ENCODE data around the gene AGXT.

AGXT gene

GRCh38 chr2:240902615-240903041 is 34.0 kb downstream of the AGXT start:
- peaks cover 8% of the 10 kb centered on the region for H3K27me3 Mint-ChIP-seq
- no peaks in the 10 kb centered on the region for H3K9me3 Mint-ChIP-seq
- H3K27ac Mint-ChIP-seq = no peak overlapping the region
- no peaks in the 10 kb centered on the region for H3K36me3 Mint-ChIP-seq
- CTCF ChIA-PET = no interaction called here
- DNase-seq = no peak
- H3K4me3 Mint-ChIP-seq = no peak overlapping the region
- H3K4me1 Mint-ChIP-seq = no peaks in the 10 kb centered on the region

GRCh38 chr2:240903191-240904060 is 34.8 kb downstream of the AGXT start:
- Mint-ChIP-seq H3K4me3 (no peak overlapping the region), H3K27me3 (peaks cover 8% of the 10 kb centered on the region), H3K36me3 (no peaks in the 10 kb centered on the region), H3K9me3 (no peaks in the 10 kb centered on the region), H3K4me1 (no peaks in the 10 kb centered on the region), H3K27ac (no peak overlapping the region)
- DNase-seq = no peak
- CTCF ChIA-PET = no interaction called here

- no peak for DNase-seq
- no peak overlapping the region for H3K4me3 Mint-ChIP-seq
- peaks cover 2% of the 10 kb centered on the region for H3K27me3 Mint-ChIP-seq
- CTCF ChIA-PET = no interaction called here
- H3K4me1 Mint-ChIP-seq = no peaks in the 10 kb centered on the region
- H3K36me3 Mint-ChIP-seq = no peaks in the 10 kb centered on the region
- H3K9me3 Mint-ChIP-seq = no peaks in the 10 kb centered on the region
- no peak overlapping the region for H3K27ac Mint-ChIP-seq
Measured at GRCh38 chr2:240904216-240905175, 35.9 kb downstream of the AGXT start.

GRCh38 chr2:240905176-240905781 is 36.7 kb downstream of the AGXT start:
- CTCF ChIA-PET = no interaction called here
- no peak overlapping the region for H3K27ac Mint-ChIP-seq
- no peaks in the 10 kb centered on the region for H3K4me1 Mint-ChIP-seq
- no peaks in the 10 kb centered on the region for H3K9me3 Mint-ChIP-seq
- H3K27me3 Mint-ChIP-seq = peaks cover 4% of the 10 kb centered on the region
- no peak for DNase-seq
- H3K4me3 Mint-ChIP-seq = no peak overlapping the region
- H3K36me3 Mint-ChIP-seq = no peaks in the 10 kb centered on the region

- no peaks in the 10 kb centered on the region for H3K4me1 Mint-ChIP-seq
- H3K4me3 Mint-ChIP-seq = no peak within 1 kb of the TSS
- no peaks in the 10 kb centered on the region for H3K9me3 Mint-ChIP-seq
- no peaks in the 10 kb centered on the region for H3K36me3 Mint-ChIP-seq
- no peak for DNase-seq
- H3K27ac Mint-ChIP-seq = no peak within 1 kb of the TSS
- CTCF ChIA-PET = no interaction called here
- peaks cover 5% of the 10 kb centered on the region for H3K27me3 Mint-ChIP-seq
Measured at GRCh38 chr2:240906141-240906910, 37.7 kb downstream of the AGXT start, which contains the start of gene CROCC2. Gene CROCC2, plus strand, starts transcription at chr2:240906336. Its CDS starts 178 bp downstream, at chr2:240906514.

GRCh38 chr2:240906911-240907590 is 38.4 kb downstream of the AGXT start:
- CTCF ChIA-PET = no interaction called here
- Mint-ChIP-seq H3K27ac (no peak overlapping the region), H3K36me3 (no peaks in the 10 kb centered on the region), H3K4me3 (no peak overlapping the region), H3K4me1 (no peaks in the 10 kb centered on the region), H3K27me3 (peaks cover 12% of the 10 kb centered on the region), H3K9me3 (no peaks in the 10 kb centered on the region)
- DNase-seq = no peak

GRCh38 chr2:240909216-240909974 is 40.8 kb downstream of the AGXT start:
- no peak for DNase-seq
- no peaks in the 10 kb centered on the region for H3K36me3 Mint-ChIP-seq
- H3K27me3 Mint-ChIP-seq = peaks cover 28% of the 10 kb centered on the region
- H3K4me3 Mint-ChIP-seq = no peak overlapping the region
- H3K9me3 Mint-ChIP-seq = no peaks in the 10 kb centered on the region
- H3K4me1 Mint-ChIP-seq = no peaks in the 10 kb centered on the region
- CTCF ChIA-PET = no interaction called here
- no peak overlapping the region for H3K27ac Mint-ChIP-seq

GRCh38 chr2:240911641-240912265 is 43.1 kb downstream of the AGXT start:
- H3K4me1 Mint-ChIP-seq = no peaks in the 10 kb centered on the region
- no peak overlapping the region for H3K4me3 Mint-ChIP-seq
- H3K27ac Mint-ChIP-seq = no peak overlapping the region
- CTCF ChIA-PET = no interaction called here
- peaks cover 51% of the 10 kb centered on the region for H3K27me3 Mint-ChIP-seq
- H3K36me3 Mint-ChIP-seq = no peaks in the 10 kb centered on the region
- DNase-seq = no peak
- H3K9me3 Mint-ChIP-seq = no peaks in the 10 kb centered on the region

GRCh38 chr2:240912878-240913809 is 44.5 kb downstream of the AGXT start:
- DNase-seq = no peak
- peaks cover 63% of the 10 kb centered on the region for H3K27me3 Mint-ChIP-seq
- CTCF ChIA-PET = interaction anchor here (0.9 to 1.7 kb wide), 3 partner anchors 15 to 955 kb away, joined by 3 to 8 read pairs (median 3); no protein-coding TSS in a partner anchor
- H3K9me3 Mint-ChIP-seq = no peaks in the 10 kb centered on the region
- H3K27ac Mint-ChIP-seq = no peak overlapping the region
- no peaks in the 10 kb centered on the region for H3K36me3 Mint-ChIP-seq
- H3K4me1 Mint-ChIP-seq = no peaks in the 10 kb centered on the region
- H3K4me3 Mint-ChIP-seq = no peak overlapping the region

GRCh38 chr2:240913810-240914644 is 45.4 kb downstream of the AGXT start:
- Mint-ChIP-seq H3K4me1 (no peaks in the 10 kb centered on the region), H3K9me3 (no peaks in the 10 kb centered on the region), H3K36me3 (no peaks in the 10 kb centered on the region), H3K27ac (no peak overlapping the region), H3K4me3 (no peak overlapping the region), H3K27me3 (peaks cover 63% of the 10 kb centered on the region)
- CTCF ChIA-PET = interaction anchor here (0.7 to 1.7 kb wide), 8 partner anchors 13 to 954 kb away, joined by 3 to 8 read pairs (median 3); no protein-coding TSS in a partner anchor
- DNase-seq = peak; percentile 75
